Stimulated activated CD4-positive, alpha-beta T cell treated with anti-CD3 and anti-CD28 coated beads, Interleukin-4, amount 100 ng/mL, for 24 hours (primary cell): ENCODE data around the gene CCNL2.
"Not testable (repeated sequence)": the region's sequence is repeated elsewhere in the genome, so short reads cannot be mapped to it uniquely, and the experiment has no call there.

Source experiments
- DNase-seq: peaks from one replicate; pipeline ENCODE4 v3.0.0-alpha.2; 2020

CCNL2 gene

GRCh38 chr1:1399187-1399871 lies at the start of gene CCNL2:
CCNL2 (minus strand) TSS chr1:1399335; CDS start chr1:1399306, 29 bp downstream.
- peak; percentile 99 for DNase-seq

GRCh38 chr1:1446631-1447030 lies 47.5 kb upstream of the CCNL2 start:
- DNase-seq = not testable (repeated sequence)

- DNase-seq = no peak
Observed at GRCh38 chr1:1442069-1442770, 43.1 kb upstream of the CCNL2 start.

- peak; percentile 64 for DNase-seq
Observed at GRCh38 chr1:1441002-1441888, 42.1 kb upstream of the CCNL2 start.

GRCh38 chr1:1440262-1441001 lies 41.3 kb upstream of the CCNL2 start:
- DNase-seq = no peak

GRCh38 chr1:1439546-1440261 lies 40.6 kb upstream of the CCNL2 start:
- DNase-seq = no peak

- DNase-seq = no peak
Observed at GRCh38 chr1:1438531-1439381, 39.6 kb upstream of the CCNL2 start.

- no peak for DNase-seq
Observed at GRCh38 chr1:1437904-1438376, 38.8 kb upstream of the CCNL2 start.

GRCh38 chr1:1437033-1437903 lies 38.1 kb upstream of the CCNL2 start:
- no peak for DNase-seq

GRCh38 chr1:1436630-1437032 lies 37.5 kb upstream of the CCNL2 start:
- DNase-seq = no peak

- DNase-seq = no peak
Observed at GRCh38 chr1:1435911-1436629, 36.9 kb upstream of the CCNL2 start.

- peak; percentile 60 for DNase-seq
Observed at GRCh38 chr1:1435106-1435903, 36.2 kb upstream of the CCNL2 start, which contains the start of gene VWA1. VWA1 (plus strand) TSS chr1:1435690; CDS start chr1:1435749, 59 bp downstream.

GRCh38 chr1:1434824-1435105 lies 35.6 kb upstream of the CCNL2 start:
- no peak for DNase-seq

- no peak for DNase-seq
Observed at GRCh38 chr1:1434131-1434823, 35.1 kb upstream of the CCNL2 start.

GRCh38 chr1:1433804-1434130 lies 34.6 kb upstream of the CCNL2 start:
- peak; percentile 67 for DNase-seq

GRCh38 chr1:1432951-1433803 lies 34.0 kb upstream of the CCNL2 start:
- DNase-seq = no peak
